Endothelial cell of umbilical vein (primary cell): ENCODE data around the gene BTF3L4. TPM values are rescaled to one million over a fixed set of nuclear protein-coding genes. Genes with fewer than 3 reads are reported as not detected.

ENCODE experiments used
- BruUV-seq: library from RNA; stranded (reverse); fragments of 400-500 nt; replicated peaks from 2 replicates; lab custom pipeline; 2021; lab: Mats Ljungman, UMichigan
- CTCF ChIA-PET: fragments of 300-600, 350-600 bp; sonication (Branson Sonifier 250); formaldehyde crosslinking; loops from one replicate; lab custom pipeline; 2021; ENCODE audit warnings: antibody characterized with exemption, inconsistent platforms; lab: Charles Lee
- POLR2A ChIA-PET: fragments of 300-600, 350-600 bp; sonication (Branson Sonifier 250); formaldehyde crosslinking; loops from one replicate; lab custom pipeline; 2021; ENCODE audit warnings: antibody characterized with exemption, inconsistent platforms; lab: Charles Lee
- DNase-seq: peaks from one replicate; pipeline ENCODE4 v3.0.0-alpha.2; 2011; ENCODE audit warnings: low read depth, low spot score
- FAIRE-seq: peaks from 2 replicates; lab custom pipeline; 2011; peaks lifted over from hg19 to GRCh38; lab: Jason Lieb, UNC
- H2AFZ ChIP-seq: 2 replicates; pipeline ENCODE4 v1.6.0; 2012; ENCODE audit warnings: low read depth, low read length, control low read depth, inconsistent platforms
- H3K27ac ChIP-seq: 2 replicates; pipeline ENCODE4 v1.5.1; 2011; ENCODE audit warnings: low read depth, mild to moderate bottlenecking, control low read depth, low read length, moderate library complexity; ENCODE audit not compliant: insufficient read depth
- H3K27me3 ChIP-seq, 2 experiments: 2 replicates each; pipeline versions ENCODE4 v1.6.0 to v1.6.1; 2011; ENCODE audit warnings: low read length in 2 of 2, mixed read lengths in 1 of 2; ENCODE audit not compliant: control insufficient read depth in 2 of 2, insufficient read depth in 2 of 2
- H3K36me3 ChIP-seq, 2 experiments: 2 replicates in 1 of 2; 3 replicates in 1 of 2; pipeline ENCODE4 v1.5.1; 2011; ENCODE audit warnings: low read length in 2 of 2, mild to moderate bottlenecking in 1 of 2, moderate library complexity in 1 of 2; ENCODE audit not compliant: control insufficient read depth in 2 of 2, insufficient read depth in 2 of 2; ENCODE audit errors: extremely low read depth in 1 of 2
- H3K4me1 ChIP-seq: 3 replicates; pipeline ENCODE4 v1.5.1; 2011; ENCODE audit warnings: mild to moderate bottlenecking, low read length; ENCODE audit not compliant: control insufficient read depth, insufficient read depth; ENCODE audit errors: extremely low read depth
- H3K4me2 ChIP-seq: 2 replicates; pipeline ENCODE4 v1.6.1; 2011; ENCODE audit warnings: low read length, control low read depth, mixed read lengths; ENCODE audit not compliant: insufficient read depth
- H3K4me3 ChIP-seq, 3 experiments: fragments of 200-600 bp in 1 of 3; sonication (generic), shearing (Covaris generic) in 1 of 3; replicated peaks in 1 of 3; 2 replicates each; pipeline ENCODE4 v1.5.1; 2011 to 2016; ENCODE audit warnings: control low read depth in 3 of 3, low read length in 3 of 3, mild to moderate bottlenecking in 2 of 3, inconsistent platforms in 1 of 3, low read depth in 1 of 3, moderate library complexity in 1 of 3; ENCODE audit not compliant: insufficient read depth in 1 of 3
- H3K79me2 ChIP-seq: 2 replicates; pipeline ENCODE4 v1.6.0; 2012; ENCODE audit warnings: low read length, inconsistent platforms; ENCODE audit not compliant: control insufficient read depth, insufficient read depth
- H3K9ac ChIP-seq: replicated peaks from 2 replicates; pipeline ENCODE3; 2011; ENCODE audit warnings: low read length, control low read depth; ENCODE audit not compliant: insufficient read depth; ENCODE audit errors: extremely low read depth
- H3K9me1 ChIP-seq: replicated peaks from 3 replicates; pipeline ENCODE4 v1.6.0; 2011; ENCODE audit warnings: mild to moderate bottlenecking, low read length; ENCODE audit not compliant: control insufficient read depth, insufficient read depth; ENCODE audit errors: extremely low read depth
- H3K9me3 ChIP-seq: replicated peaks from 2 replicates; pipeline ENCODE4 v1.5.1; 2012; ENCODE audit warnings: low read length, inconsistent platforms; ENCODE audit not compliant: control insufficient read depth, insufficient read depth
- H4K20me1 ChIP-seq: replicated peaks from 2 replicates; pipeline ENCODE3; 2011; ENCODE audit warnings: mild to moderate bottlenecking, low read length; ENCODE audit not compliant: control insufficient read depth, insufficient read depth; ENCODE audit errors: extremely low read depth
- EZH2 ChIP-seq: IDR thresholded peaks from 2 replicates; pipeline ENCODE4 v1.6.1; 2012; ENCODE audit warnings: borderline replicate concordance, low read depth, mild to moderate bottlenecking, moderate library complexity, low read length, inconsistent platforms; ENCODE audit not compliant: severe bottlenecking
- FOS ChIP-seq: IDR thresholded peaks from 2 replicates; pipeline ENCODE4 v1.6.1; 2011; ENCODE audit warnings: mild to moderate bottlenecking, low read length, moderate library complexity, borderline replicate concordance; ENCODE audit not compliant: insufficient read depth
- GATA2 ChIP-seq: IDR thresholded peaks from 2 replicates; pipeline ENCODE4 v1.7.0; 2011; ENCODE audit warnings: low read depth, mild to moderate bottlenecking, moderate library complexity, mixed read lengths, low read length; ENCODE audit not compliant: insufficient read length, insufficient read depth
- JUN ChIP-seq: IDR thresholded peaks from 2 replicates; pipeline ENCODE4 v1.6.1; 2011; ENCODE audit warnings: borderline replicate concordance, low read depth; ENCODE audit not compliant: insufficient read length, insufficient read depth
- MYC ChIP-seq: IDR thresholded peaks from one replicate; pipeline ENCODE4 v1.6.1; 2011; ENCODE audit warnings: mild to moderate bottlenecking, low read depth, low read length
- POLR2A ChIP-seq: IDR thresholded peaks from 2 replicates; pipeline ENCODE4 v1.6.1; 2012; ENCODE audit warnings: low read depth, mild to moderate bottlenecking, control low read depth, low read length
- POLR2AphosphoS5 ChIP-seq: IDR thresholded peaks from 2 replicates; pipeline ENCODE4 v1.6.1; 2012; ENCODE audit warnings: low read depth, mild to moderate bottlenecking, control low read depth, low read length, moderate library complexity; ENCODE audit not compliant: insufficient read depth
- dilution Hi-C: fragments of 300-500 bp; cut with MboI; formaldehyde crosslinking; loops from one replicate; pipeline ENCODE4 v1.15.0; 2019; ENCODE audit warnings: low sequenced_read_pairs; ENCODE audit not compliant: extremely low pct_ligation_motif_present
- intact Hi-C: fragments of 100-400 bp; cut with micrococcal nuclease; formaldehyde crosslinking; loops from one replicate; pipeline ENCODE4 v1.10.0; 2022
- polyA plus RNA-seq, 4 experiments: library from polyadenylated mRNA; depleted of rRNA in 3 of 4; stranded (reverse) in 3 of 4; unstranded in 1 of 4; fragments of >200 nt; gene quantifications; 2 replicates each; pipeline versions ENCODE4 v1.2.1 to v1.2.3, GENCODE V29; 2011 to 2012; ENCODE audit warnings: missing spikeins in 1 of 4
- total RNA-seq: library from RNA; stranded (reverse); gene quantifications from 2 replicates; pipeline ENCODE4 v1.2.3, GENCODE V29; 2021
- TF ChIP-seq, protein P1 (sequence below): IDR thresholded peaks from 2 replicates; pipeline ENCODE4 v1.6.1; 2011; ENCODE audit not compliant: insufficient read depth, insufficient read length
- TF ChIP-seq, protein P2 (sequence below), 2 donors: IDR thresholded peaks; 1 replicate in 1 of 2; 2 replicates in 1 of 2; pipeline ENCODE4 v1.5.1; 2011; ENCODE audit warnings: low read length in 2 of 2, mild to moderate bottlenecking in 2 of 2, moderate library complexity in 2 of 2, control low read depth in 1 of 2, inconsistent platforms in 1 of 2, low read depth in 1 of 2; ENCODE audit not compliant: insufficient read depth in 1 of 2; ENCODE audit errors: extremely low read depth in 1 of 2

The BTF3L4 gene
- total and polyA plus RNA-seq, 2 donors (not counting 3 experiments of a cell fraction or from before 2014, with no cell fraction given), result 25.1 to 43.2 TPM

DNA sequence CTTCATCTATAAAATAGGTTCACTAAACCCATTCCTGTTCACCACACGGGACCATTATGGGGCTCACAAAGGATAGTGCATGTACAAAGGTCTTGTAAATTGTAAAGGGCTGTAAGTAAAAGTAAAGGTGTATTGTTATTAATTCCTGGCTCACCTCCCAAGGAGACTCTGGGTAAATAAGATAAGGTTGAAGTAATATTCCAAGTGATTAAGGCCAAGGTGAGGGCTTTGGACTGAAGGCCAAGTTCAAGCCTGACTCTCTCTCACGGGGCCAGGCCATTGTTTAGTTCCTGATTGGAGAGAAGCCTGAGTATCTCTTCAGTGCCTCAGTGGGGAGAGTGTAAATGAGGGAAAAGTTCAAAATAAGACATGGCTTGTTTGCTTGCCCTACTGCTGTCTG lies 66.3 kb downstream of the BTF3L4 start:
- H3K36me3 ChIP-seq, result no peaks in the 10 kb centered on the region
- H3K27me3 ChIP-seq, result no peaks in the 10 kb centered on the region
- no peak overlapping the region for H3K27ac ChIP-seq
- H3K4me3 ChIP-seq, result no peak overlapping the region
- no peak for TF ChIP-seq GATA2
- TF ChIP-seq, protein P1, sequence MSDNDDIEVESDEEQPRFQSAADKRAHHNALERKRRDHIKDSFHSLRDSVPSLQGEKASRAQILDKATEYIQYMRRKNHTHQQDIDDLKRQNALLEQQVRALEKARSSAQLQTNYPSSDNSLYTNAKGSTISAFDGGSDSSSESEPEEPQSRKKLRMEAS, result no peak
- TF ChIP-seq EZH2, result no peak
- TF ChIP-seq POLR2A, result no peak
- TF ChIP-seq MYC, result no peak
- TF ChIP-seq POLR2AphosphoS5, result no peak
- TF ChIP-seq, protein P2, sequence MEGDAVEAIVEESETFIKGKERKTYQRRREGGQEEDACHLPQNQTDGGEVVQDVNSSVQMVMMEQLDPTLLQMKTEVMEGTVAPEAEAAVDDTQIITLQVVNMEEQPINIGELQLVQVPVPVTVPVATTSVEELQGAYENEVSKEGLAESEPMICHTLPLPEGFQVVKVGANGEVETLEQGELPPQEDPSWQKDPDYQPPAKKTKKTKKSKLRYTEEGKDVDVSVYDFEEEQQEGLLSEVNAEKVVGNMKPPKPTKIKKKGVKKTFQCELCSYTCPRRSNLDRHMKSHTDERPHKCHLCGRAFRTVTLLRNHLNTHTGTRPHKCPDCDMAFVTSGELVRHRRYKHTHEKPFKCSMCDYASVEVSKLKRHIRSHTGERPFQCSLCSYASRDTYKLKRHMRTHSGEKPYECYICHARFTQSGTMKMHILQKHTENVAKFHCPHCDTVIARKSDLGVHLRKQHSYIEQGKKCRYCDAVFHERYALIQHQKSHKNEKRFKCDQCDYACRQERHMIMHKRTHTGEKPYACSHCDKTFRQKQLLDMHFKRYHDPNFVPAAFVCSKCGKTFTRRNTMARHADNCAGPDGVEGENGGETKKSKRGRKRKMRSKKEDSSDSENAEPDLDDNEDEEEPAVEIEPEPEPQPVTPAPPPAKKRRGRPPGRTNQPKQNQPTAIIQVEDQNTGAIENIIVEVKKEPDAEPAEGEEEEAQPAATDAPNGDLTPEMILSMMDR (IDR thresholded peaks at IDR 0.05; ENCODE audit: extremely low read depth in 1 of 2, insufficient read depth in 1 of 2, low read depth in 1 of 2, low read length in 2 of 2), result no peak
- TF ChIP-seq JUN, result no peak
- no peak for TF ChIP-seq FOS
- no peaks in the 10 kb centered on the region for H3K79me2 ChIP-seq
- H4K20me1 ChIP-seq, result no peaks in the 10 kb centered on the region
- dilution Hi-C loops (no loop called here), intact Hi-C loops (loop anchor here (10.0 kb wide), 1 partner anchor 228 kb away; no protein-coding TSS in a partner anchor)
- H3K9me3 ChIP-seq, result no peaks in the 10 kb centered on the region
- DNase-seq (no peak), FAIRE-seq (no peak)
- H2AFZ ChIP-seq, result peak overlapping the region; percentile 27
- ChIA-PET POLR2A (no interaction called here), CTCF (interaction anchor here (1.0 to 1.6 kb wide), 2 partner anchors 12 to 26 kb away, joined by 3 read pairs; no protein-coding TSS in a partner anchor)
- H3K4me1 ChIP-seq, result no peaks in the 10 kb centered on the region
- H3K9ac ChIP-seq, result no peak overlapping the region
- H3K4me2 ChIP-seq, result no peak overlapping the region
- no TSS peak for BruUV-seq
- no peaks in the 10 kb centered on the region for H3K9me1 ChIP-seq
